BE2C (cell line): Measurements from ENCODE around the gene C16orf46.

Source experiments
- DNase-seq: peaks from one replicate; pipeline ENCODE4 v3.0.0-alpha.2; 2020
- H3K27me3 ChIP-seq: fragments of 250-450 bp; sonication (Bioruptor Pico); 2 replicates; pipeline ENCODE4 v1.5.1; 2020; ENCODE audit warnings: mild to moderate bottlenecking
- H3K36me3 ChIP-seq: fragments of 250-450 bp; sonication (Bioruptor Pico); 2 replicates; pipeline ENCODE4 v1.5.1; 2020; ENCODE audit warnings: mild to moderate bottlenecking
- H3K4me1 ChIP-seq: fragments of 250-450 bp; sonication (Bioruptor Pico); 2 replicates; pipeline ENCODE4 v1.5.1; 2020
- H3K4me3 ChIP-seq: 2 replicates; pipeline ENCODE4 v1.5.1; 2011; ENCODE audit warnings: low read depth, low read length
- H3K9me3 ChIP-seq: fragments of 250-450 bp; sonication (Bioruptor Pico); 2 replicates; pipeline ENCODE4 v1.5.1; 2020
- TF ChIP-seq, protein P1 (sequence below): IDR thresholded peaks from 2 replicates; pipeline ENCODE4 v1.5.1; 2012; ENCODE audit warnings: mild to moderate bottlenecking, low read depth, low read length

Gene C16orf46

DNA sequence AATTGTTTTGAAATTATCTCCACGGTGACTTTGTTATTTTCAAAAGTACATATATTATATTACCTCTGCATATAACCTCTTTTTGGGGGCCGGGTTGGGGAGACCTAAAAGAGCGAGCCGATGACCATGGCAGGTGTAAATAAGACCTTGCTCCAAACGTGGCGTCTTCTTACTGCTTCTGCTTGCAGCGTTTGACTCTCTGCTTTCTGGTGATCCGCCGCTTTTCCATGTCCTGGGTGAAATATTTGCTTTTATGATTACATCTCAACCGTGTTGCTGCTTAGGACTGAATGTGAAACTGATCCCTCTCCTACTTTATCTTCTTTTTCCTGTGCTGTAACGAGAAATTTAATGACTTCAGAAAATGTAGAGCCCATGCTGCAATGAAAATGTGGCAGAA lies 23.3 kb downstream of the C16orf46 start:
- Histone ChIP-seq H3K4me1 (no peaks in the 10 kb centered on the region), H3K27me3 (no peaks in the 10 kb centered on the region), H3K4me3 (no peak overlapping the region), H3K36me3 (no peaks in the 10 kb centered on the region), H3K9me3 (no peaks in the 10 kb centered on the region)
- TF ChIP-seq, protein P1, sequence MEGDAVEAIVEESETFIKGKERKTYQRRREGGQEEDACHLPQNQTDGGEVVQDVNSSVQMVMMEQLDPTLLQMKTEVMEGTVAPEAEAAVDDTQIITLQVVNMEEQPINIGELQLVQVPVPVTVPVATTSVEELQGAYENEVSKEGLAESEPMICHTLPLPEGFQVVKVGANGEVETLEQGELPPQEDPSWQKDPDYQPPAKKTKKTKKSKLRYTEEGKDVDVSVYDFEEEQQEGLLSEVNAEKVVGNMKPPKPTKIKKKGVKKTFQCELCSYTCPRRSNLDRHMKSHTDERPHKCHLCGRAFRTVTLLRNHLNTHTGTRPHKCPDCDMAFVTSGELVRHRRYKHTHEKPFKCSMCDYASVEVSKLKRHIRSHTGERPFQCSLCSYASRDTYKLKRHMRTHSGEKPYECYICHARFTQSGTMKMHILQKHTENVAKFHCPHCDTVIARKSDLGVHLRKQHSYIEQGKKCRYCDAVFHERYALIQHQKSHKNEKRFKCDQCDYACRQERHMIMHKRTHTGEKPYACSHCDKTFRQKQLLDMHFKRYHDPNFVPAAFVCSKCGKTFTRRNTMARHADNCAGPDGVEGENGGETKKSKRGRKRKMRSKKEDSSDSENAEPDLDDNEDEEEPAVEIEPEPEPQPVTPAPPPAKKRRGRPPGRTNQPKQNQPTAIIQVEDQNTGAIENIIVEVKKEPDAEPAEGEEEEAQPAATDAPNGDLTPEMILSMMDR = no peak
- DNase-seq = no peak

DNA sequence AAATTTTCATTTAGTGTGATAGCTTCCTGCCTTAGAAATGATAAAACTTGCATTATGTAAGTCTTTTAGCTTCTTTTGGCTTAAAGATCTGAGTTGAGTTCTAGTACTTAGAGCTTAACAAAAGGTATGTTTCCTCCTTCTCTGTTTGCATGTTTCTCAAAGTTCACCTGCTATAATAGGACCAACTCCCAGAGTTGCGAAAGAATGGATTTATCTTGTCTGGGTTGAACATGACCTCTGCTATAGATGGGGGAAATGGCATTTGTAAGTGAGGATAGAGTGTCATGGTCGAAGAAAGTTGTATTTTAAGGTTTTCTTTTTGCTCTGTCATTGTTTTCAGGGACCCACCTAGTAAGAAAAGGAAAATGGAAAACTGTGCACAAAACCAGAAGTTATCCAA lies 34.2 kb downstream of the C16orf46 start:
- Histone ChIP-seq H3K36me3 (peaks cover 11% of the 10 kb centered on the region), H3K27me3 (no peaks in the 10 kb centered on the region), H3K4me1 (no peaks in the 10 kb centered on the region; the same call in 1 of the 2 replicates), H3K9me3 (no peaks in the 10 kb centered on the region; the same call in 1 of the 2 replicates), H3K4me3 (no peak overlapping the region)
- no peak for DNase-seq
- TF ChIP-seq, protein P1 = no peak

DNA sequence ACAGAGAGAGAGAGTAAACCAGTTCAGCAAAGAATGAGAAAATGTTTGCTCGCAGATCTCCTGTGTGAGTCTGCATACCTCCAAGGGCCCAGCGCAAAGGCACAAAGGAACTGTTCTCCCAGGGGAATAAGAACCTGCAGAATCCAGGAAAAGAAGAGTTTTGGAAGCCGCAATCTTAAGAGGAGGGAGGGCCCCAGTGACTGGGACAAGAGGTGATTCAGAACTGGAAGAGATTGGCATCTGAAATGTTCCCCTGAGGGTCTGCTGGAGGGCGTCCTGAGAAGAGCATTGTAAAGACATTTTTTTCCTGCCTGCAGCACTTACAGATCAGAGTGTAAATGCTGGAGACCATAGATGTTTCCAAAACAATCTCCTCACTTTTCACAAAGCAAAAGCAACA lies 35.3 kb downstream of the C16orf46 start:
- no peaks in the 10 kb centered on the region; the same call in 1 of the 2 replicates for H3K9me3 ChIP-seq
- TF ChIP-seq, protein P1 = no peak
- no peak for DNase-seq
- H3K4me3 ChIP-seq = no peak overlapping the region
- no peaks in the 10 kb centered on the region; the same call in 1 of the 2 replicates for H3K4me1 ChIP-seq
- peaks cover 11% of the 10 kb centered on the region for H3K36me3 ChIP-seq
- H3K27me3 ChIP-seq = no peaks in the 10 kb centered on the region

DNA sequence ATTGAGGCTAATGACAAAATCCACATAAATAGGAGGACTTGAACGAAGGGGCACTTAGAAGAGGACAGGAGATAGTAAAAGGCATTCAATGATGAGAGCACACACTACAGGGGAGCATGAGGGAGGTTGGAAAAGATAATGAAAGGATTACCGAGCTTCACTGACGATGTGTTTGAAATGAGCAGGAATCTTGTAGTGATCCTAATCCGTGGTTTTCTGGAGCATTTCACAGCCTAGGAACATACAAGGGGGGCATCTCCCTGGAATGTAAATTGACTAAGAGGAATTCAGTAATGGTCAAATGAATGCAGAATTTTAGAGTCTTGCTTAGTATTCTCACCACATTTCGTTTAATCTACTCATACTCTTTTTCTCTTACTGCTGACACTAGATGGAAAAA lies 36.2 kb downstream of the C16orf46 start:
- H3K27me3 ChIP-seq = no peaks in the 10 kb centered on the region
- no peaks in the 10 kb centered on the region; the same call in 1 of the 2 replicates for H3K9me3 ChIP-seq
- peaks cover 11% of the 10 kb centered on the region for H3K36me3 ChIP-seq
- no peak for DNase-seq
- TF ChIP-seq, protein P1 = no peak
- H3K4me1 ChIP-seq = no peaks in the 10 kb centered on the region; the same call in 1 of the 2 replicates
- H3K4me3 ChIP-seq = no peak overlapping the region

DNA sequence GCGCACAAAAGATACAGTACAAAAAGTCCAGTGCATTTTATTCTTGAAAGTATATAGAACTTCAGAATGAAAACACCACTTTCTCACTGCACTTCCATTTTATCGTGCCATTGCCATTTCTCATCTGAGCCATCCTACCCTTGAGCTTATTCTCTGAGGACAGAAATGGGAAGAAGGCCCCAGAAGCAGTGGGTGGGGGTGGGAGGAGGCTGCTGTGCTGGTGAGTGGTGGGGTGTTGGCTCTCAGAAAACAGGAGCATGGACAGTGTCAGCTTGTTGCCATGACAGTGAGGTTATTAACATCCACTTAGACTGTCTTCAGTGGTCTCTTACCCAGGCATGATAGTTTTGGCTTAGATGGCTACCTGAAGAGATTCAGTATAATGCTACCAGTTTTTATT lies 36.9 kb downstream of the C16orf46 start:
- H3K4me1 ChIP-seq = no peaks in the 10 kb centered on the region; the same call in 1 of the 2 replicates
- no peak overlapping the region for H3K4me3 ChIP-seq
- no peaks in the 10 kb centered on the region; the same call in 1 of the 2 replicates for H3K9me3 ChIP-seq
- DNase-seq = no peak
- TF ChIP-seq, protein P1 = no peak
- H3K36me3 ChIP-seq = peaks cover 11% of the 10 kb centered on the region
- H3K27me3 ChIP-seq = no peaks in the 10 kb centered on the region

DNA sequence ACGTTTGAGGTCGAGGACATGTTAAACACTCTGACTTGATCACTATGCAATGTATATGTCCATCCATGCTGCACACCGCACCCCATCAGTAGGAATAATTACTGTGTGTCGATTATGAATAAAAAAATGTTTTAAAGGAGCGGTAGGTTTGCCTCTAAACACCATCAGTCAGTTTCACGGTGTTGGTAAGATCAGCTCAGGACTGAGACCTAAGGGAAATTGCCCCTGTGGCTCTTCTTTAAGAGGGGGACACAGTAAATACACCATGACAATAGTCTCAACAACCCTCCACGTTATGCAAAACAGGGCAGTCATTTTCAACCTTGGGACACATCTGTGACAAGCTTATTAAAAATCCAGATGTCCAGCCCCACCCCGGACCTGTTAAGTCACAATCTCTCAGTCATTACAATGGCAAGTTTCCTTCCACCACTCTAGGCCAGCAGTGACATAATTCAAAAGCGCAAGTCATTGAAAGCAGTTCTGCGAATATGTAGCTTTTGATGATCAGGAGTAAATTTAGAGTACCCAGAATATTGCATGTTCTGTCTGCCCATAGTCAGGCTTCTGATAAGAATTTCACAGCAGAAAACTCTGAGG lies 40.2 kb downstream of the C16orf46 start:
- Histone ChIP-seq H3K4me1 (no peaks in the 10 kb centered on the region; the same call in 1 of the 2 replicates), H3K9me3 (no peaks in the 10 kb centered on the region; the same call in 1 of the 2 replicates), H3K27me3 (no peaks in the 10 kb centered on the region), H3K36me3 (peaks cover 3% of the 10 kb centered on the region), H3K4me3 (peak overlapping the region; percentile 82)
- no peak for DNase-seq
- TF ChIP-seq, protein P1 = no peak
